Endothelial cell of umbilical vein (primary cell): ENCODE measurements around the gene CEP63. TPM values are rescaled to one million over a fixed set of nuclear protein-coding genes. Genes with fewer than 3 reads are reported as not detected.

Source experiments
- BruUV-seq: library from RNA; stranded (reverse); fragments of 400-500 nt; replicated peaks from 2 replicates; lab custom pipeline; 2021; lab: Mats Ljungman, UMichigan
- CTCF ChIA-PET: fragments of 300-600, 350-600 bp; sonication (Branson Sonifier 250); formaldehyde crosslinking; loops from one replicate; lab custom pipeline; 2021; ENCODE audit warnings: antibody characterized with exemption, inconsistent platforms; lab: Charles Lee
- POLR2A ChIA-PET: fragments of 300-600, 350-600 bp; sonication (Branson Sonifier 250); formaldehyde crosslinking; loops from one replicate; lab custom pipeline; 2021; ENCODE audit warnings: antibody characterized with exemption, inconsistent platforms; lab: Charles Lee
- DNase-seq: peaks from one replicate; pipeline ENCODE4 v3.0.0-alpha.2; 2011; ENCODE audit warnings: low read depth, low spot score
- FAIRE-seq: peaks from 2 replicates; lab custom pipeline; 2011; peaks lifted over from hg19 to GRCh38; lab: Jason Lieb, UNC
- H2AFZ ChIP-seq: 2 replicates; pipeline ENCODE4 v1.6.0; 2012; ENCODE audit warnings: low read depth, low read length, control low read depth, inconsistent platforms
- H3K27ac ChIP-seq: 2 replicates; pipeline ENCODE4 v1.5.1; 2011; ENCODE audit warnings: low read depth, mild to moderate bottlenecking, control low read depth, low read length, moderate library complexity; ENCODE audit not compliant: insufficient read depth
- H3K27me3 ChIP-seq, 2 experiments: 2 replicates each; pipeline versions ENCODE4 v1.6.0 to v1.6.1; 2011; ENCODE audit warnings: low read length in 2 of 2, mixed read lengths in 1 of 2; ENCODE audit not compliant: control insufficient read depth in 2 of 2, insufficient read depth in 2 of 2
- H3K36me3 ChIP-seq, 2 experiments: 2 replicates in 1 of 2; 3 replicates in 1 of 2; pipeline ENCODE4 v1.5.1; 2011; ENCODE audit warnings: low read length in 2 of 2, mild to moderate bottlenecking in 1 of 2, moderate library complexity in 1 of 2; ENCODE audit not compliant: control insufficient read depth in 2 of 2, insufficient read depth in 2 of 2; ENCODE audit errors: extremely low read depth in 1 of 2
- H3K4me1 ChIP-seq: 3 replicates; pipeline ENCODE4 v1.5.1; 2011; ENCODE audit warnings: mild to moderate bottlenecking, low read length; ENCODE audit not compliant: control insufficient read depth, insufficient read depth; ENCODE audit errors: extremely low read depth
- H3K4me2 ChIP-seq: 2 replicates; pipeline ENCODE4 v1.6.1; 2011; ENCODE audit warnings: low read length, control low read depth, mixed read lengths; ENCODE audit not compliant: insufficient read depth
- H3K4me3 ChIP-seq, 3 experiments: fragments of 200-600 bp in 1 of 3; sonication (generic), shearing (Covaris generic) in 1 of 3; replicated peaks in 1 of 3; 2 replicates each; pipeline ENCODE4 v1.5.1; 2011 to 2016; ENCODE audit warnings: control low read depth in 3 of 3, low read length in 3 of 3, mild to moderate bottlenecking in 2 of 3, inconsistent platforms in 1 of 3, low read depth in 1 of 3, moderate library complexity in 1 of 3; ENCODE audit not compliant: insufficient read depth in 1 of 3
- H3K79me2 ChIP-seq: 2 replicates; pipeline ENCODE4 v1.6.0; 2012; ENCODE audit warnings: low read length, inconsistent platforms; ENCODE audit not compliant: control insufficient read depth, insufficient read depth
- H3K9ac ChIP-seq: replicated peaks from 2 replicates; pipeline ENCODE3; 2011; ENCODE audit warnings: low read length, control low read depth; ENCODE audit not compliant: insufficient read depth; ENCODE audit errors: extremely low read depth
- H3K9me1 ChIP-seq: replicated peaks from 3 replicates; pipeline ENCODE4 v1.6.0; 2011; ENCODE audit warnings: mild to moderate bottlenecking, low read length; ENCODE audit not compliant: control insufficient read depth, insufficient read depth; ENCODE audit errors: extremely low read depth
- H3K9me3 ChIP-seq: replicated peaks from 2 replicates; pipeline ENCODE4 v1.5.1; 2012; ENCODE audit warnings: low read length, inconsistent platforms; ENCODE audit not compliant: control insufficient read depth, insufficient read depth
- H4K20me1 ChIP-seq: replicated peaks from 2 replicates; pipeline ENCODE3; 2011; ENCODE audit warnings: mild to moderate bottlenecking, low read length; ENCODE audit not compliant: control insufficient read depth, insufficient read depth; ENCODE audit errors: extremely low read depth
- CTCF ChIP-seq, 2 donors: IDR thresholded peaks; 1 replicate in 1 of 2; 2 replicates in 1 of 2; pipeline ENCODE4 v1.5.1; 2011; ENCODE audit warnings: low read length in 2 of 2, mild to moderate bottlenecking in 2 of 2, moderate library complexity in 2 of 2, control low read depth in 1 of 2, inconsistent platforms in 1 of 2, low read depth in 1 of 2; ENCODE audit not compliant: insufficient read depth in 1 of 2; ENCODE audit errors: extremely low read depth in 1 of 2
- EZH2 ChIP-seq: IDR thresholded peaks from 2 replicates; pipeline ENCODE4 v1.6.1; 2012; ENCODE audit warnings: borderline replicate concordance, low read depth, mild to moderate bottlenecking, moderate library complexity, low read length, inconsistent platforms; ENCODE audit not compliant: severe bottlenecking
- FOS ChIP-seq: IDR thresholded peaks from 2 replicates; pipeline ENCODE4 v1.6.1; 2011; ENCODE audit warnings: mild to moderate bottlenecking, low read length, moderate library complexity, borderline replicate concordance; ENCODE audit not compliant: insufficient read depth
- GATA2 ChIP-seq: IDR thresholded peaks from 2 replicates; pipeline ENCODE4 v1.7.0; 2011; ENCODE audit warnings: low read depth, mild to moderate bottlenecking, moderate library complexity, mixed read lengths, low read length; ENCODE audit not compliant: insufficient read length, insufficient read depth
- JUN ChIP-seq: IDR thresholded peaks from 2 replicates; pipeline ENCODE4 v1.6.1; 2011; ENCODE audit warnings: borderline replicate concordance, low read depth; ENCODE audit not compliant: insufficient read length, insufficient read depth
- MAX ChIP-seq: IDR thresholded peaks from 2 replicates; pipeline ENCODE4 v1.6.1; 2011; ENCODE audit not compliant: insufficient read depth, insufficient read length
- MYC ChIP-seq: IDR thresholded peaks from one replicate; pipeline ENCODE4 v1.6.1; 2011; ENCODE audit warnings: mild to moderate bottlenecking, low read depth, low read length
- POLR2A ChIP-seq: IDR thresholded peaks from 2 replicates; pipeline ENCODE4 v1.6.1; 2012; ENCODE audit warnings: low read depth, mild to moderate bottlenecking, control low read depth, low read length
- POLR2AphosphoS5 ChIP-seq: IDR thresholded peaks from 2 replicates; pipeline ENCODE4 v1.6.1; 2012; ENCODE audit warnings: low read depth, mild to moderate bottlenecking, control low read depth, low read length, moderate library complexity; ENCODE audit not compliant: insufficient read depth
- dilution Hi-C: fragments of 300-500 bp; cut with MboI; formaldehyde crosslinking; loops from one replicate; pipeline ENCODE4 v1.15.0; 2019; ENCODE audit warnings: low sequenced_read_pairs; ENCODE audit not compliant: extremely low pct_ligation_motif_present
- intact Hi-C: fragments of 100-400 bp; cut with micrococcal nuclease; formaldehyde crosslinking; loops from one replicate; pipeline ENCODE4 v1.10.0; 2022
- polyA plus RNA-seq, 4 experiments: library from polyadenylated mRNA; depleted of rRNA in 3 of 4; stranded (reverse) in 3 of 4; unstranded in 1 of 4; fragments of >200 nt; gene quantifications; 2 replicates each; pipeline versions ENCODE4 v1.2.1 to v1.2.3, GENCODE V29; 2011 to 2012; ENCODE audit warnings: missing spikeins in 1 of 4
- total RNA-seq: library from RNA; stranded (reverse); gene quantifications from 2 replicates; pipeline ENCODE4 v1.2.3, GENCODE V29; 2021

Gene CEP63
- total and polyA plus RNA-seq, 2 donors (not counting 3 experiments of a cell fraction or from before 2014, with no cell fraction given), result 5.7 to 29.4 TPM

GRCh38 chr3:134542287-134542958 lies 56.6 kb downstream of the CEP63 start:
- H3K9me3 ChIP-seq, result no peaks in the 10 kb centered on the region
- FAIRE-seq (no peak), DNase-seq (no peak)
- H3K36me3 ChIP-seq, result peaks cover 0 to 1% of the 10 kb centered on the region in 2 experiments
- no peak overlapping the region for H3K9ac ChIP-seq
- no peaks in the 10 kb centered on the region for H4K20me1 ChIP-seq
- no peak overlapping the region for H3K27ac ChIP-seq
- H2AFZ ChIP-seq, result no peak overlapping the region
- CTCF ChIA-PET, result interaction anchor here (0.7 to 1.2 kb wide), 2 partner anchors 24 to 38 kb away, joined by 3 read pairs; no protein-coding TSS in a partner anchor
- TF ChIP-seq POLR2AphosphoS5, result no peak
- no peak for TF ChIP-seq GATA2
- TF ChIP-seq EZH2, result no peak
- TF ChIP-seq MYC, result no peak
- no peak for TF ChIP-seq FOS
- TF ChIP-seq JUN, result no peak
- TF ChIP-seq POLR2A, result no peak
- TF ChIP-seq MAX, result no peak
- no peak for TF ChIP-seq CTCF (IDR thresholded peaks at IDR 0.05; ENCODE audit: extremely low read depth in 1 of 2, insufficient read depth in 1 of 2, low read depth in 1 of 2, low read length in 2 of 2)
- no peaks in the 10 kb centered on the region for H3K4me1 ChIP-seq
- dilution Hi-C loops (no loop called here), intact Hi-C loops (no loop called here)
- POLR2A ChIA-PET, result no interaction called here
- H3K27me3 ChIP-seq, result no peaks in the 10 kb centered on the region
- BruUV-seq, result no TSS peak
- H3K79me2 ChIP-seq, result no peaks in the 10 kb centered on the region
- no peaks in the 10 kb centered on the region for H3K9me1 ChIP-seq
- H3K4me2 ChIP-seq, result no peak overlapping the region
- H3K4me3 ChIP-seq, result no peak overlapping the region
